GM21717 (cell line): ENCODE results near the gene SGTA.
"Not testable (repeated sequence)": the region's sequence is repeated elsewhere in the genome, so short reads cannot be mapped to it uniquely, and the experiment has no call there.

Source experiments
- ATAC-seq: cut with Tn5 transposase; IDR thresholded peaks from one replicate; pipeline ENCODE4 v1.9.1; 2021; ENCODE audit warnings: mild to moderate bottlenecking, moderate library complexity; ENCODE audit not compliant: unreplicated experiment

The SGTA gene

GRCh38 chr19:2782936-2783780 is at the start of gene SGTA:
Gene SGTA (minus strand): TSS chr19:2783273. CDS start chr19:2769068, 14,205 bp downstream.
- peak; percentile 62 for ATAC-seq

- no peak for ATAC-seq
These were observed 44.9 kb upstream of the SGTA start for GRCh38 chr19:2827840-2828489.

GRCh38 chr19:2827022-2827421 is 43.9 kb upstream of the SGTA start:
- no peak for ATAC-seq

GRCh38 chr19:2824129-2824528 is 41.1 kb upstream of the SGTA start:
- no peak for ATAC-seq

- ATAC-seq, result no peak
These were observed 40.6 kb upstream of the SGTA start for GRCh38 chr19:2823646-2824045.

- no peak for ATAC-seq
These were observed 39.8 kb upstream of the SGTA start for GRCh38 chr19:2822846-2823245.

- peak; percentile 16 for ATAC-seq
These were observed 37.1 kb upstream of the SGTA start for GRCh38 chr19:2820112-2820702.

GRCh38 chr19:2819540-2820111 is 36.6 kb upstream of the SGTA start, which contains the start of gene ZNF554:
Gene ZNF554 (plus strand): TSS chr19:2819868. CDS start chr19:2820072, 204 bp downstream.
- peak; percentile 53 for ATAC-seq

GRCh38 chr19:2817237-2817829 is 34.3 kb upstream of the SGTA start:
- not testable (repeated sequence) for ATAC-seq

- ATAC-seq, result no peak
These were observed 33.6 kb upstream of the SGTA start for GRCh38 chr19:2816641-2817040.

GRCh38 chr19:2815923-2816322 is 32.9 kb upstream of the SGTA start:
- no peak for ATAC-seq

GRCh38 chr19:2815191-2815614 is 32.1 kb upstream of the SGTA start:
- no peak for ATAC-seq

- no peak for ATAC-seq
These were observed 31.4 kb upstream of the SGTA start for GRCh38 chr19:2814426-2814825.

GRCh38 chr19:2813235-2814160 is 30.4 kb upstream of the SGTA start:
- ATAC-seq, result no peak

GRCh38 chr19:2812414-2813234 is 29.6 kb upstream of the SGTA start:
- no peak for ATAC-seq

GRCh38 chr19:2811735-2812413 is 28.8 kb upstream of the SGTA start:
- no peak for ATAC-seq

GRCh38 chr19:2811221-2811722 is 28.2 kb upstream of the SGTA start:
- no peak for ATAC-seq
